NCI-H446 treated with DMSO at 0.1 percent for 48 hours (cell line): ENCODE data around the gene UPK1A.

Experiments used
- DNase-seq: peaks from one replicate; lab custom pipeline; 2025; lab: John Stamatoyannopoulos, UW

The UPK1A gene

DNA sequence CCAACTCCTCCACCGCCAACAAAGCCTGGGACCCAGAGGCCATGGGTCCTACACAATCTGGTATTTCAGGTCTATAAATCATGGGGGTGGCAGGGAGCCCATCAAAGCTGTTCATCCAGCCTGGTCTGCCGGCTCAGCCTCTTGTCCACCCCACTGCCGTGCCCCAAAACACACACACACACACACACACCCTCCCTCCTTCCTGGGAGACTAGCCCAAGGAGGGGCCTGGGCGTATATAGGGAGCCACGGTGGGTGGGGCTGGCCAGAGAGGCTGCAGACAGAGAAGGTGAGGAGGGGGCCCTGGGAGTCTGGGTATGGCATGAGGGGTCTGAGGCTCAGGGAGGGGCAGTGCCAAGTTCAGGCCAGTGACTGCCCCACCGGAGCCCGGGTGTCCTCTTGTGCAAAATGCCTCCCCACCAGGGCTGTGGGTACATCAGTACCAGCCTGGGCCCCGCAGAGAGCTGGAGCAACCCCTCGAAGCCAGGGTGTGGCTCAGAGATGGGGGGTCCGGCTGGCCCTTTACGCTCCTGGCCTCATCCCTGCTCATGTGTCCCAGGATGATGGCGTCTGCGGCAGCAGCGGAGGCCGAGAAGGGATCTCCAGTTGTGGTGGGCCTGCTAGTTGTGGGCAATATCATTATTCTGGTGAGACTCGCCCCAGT is at the start of gene UPK1A:
Gene UPK1A (plus strand): TSS at position 267 of the 663 bp plus-strand sequence. CDS start 296 bp downstream, at position 563.
- no peak for DNase-seq

DNA sequence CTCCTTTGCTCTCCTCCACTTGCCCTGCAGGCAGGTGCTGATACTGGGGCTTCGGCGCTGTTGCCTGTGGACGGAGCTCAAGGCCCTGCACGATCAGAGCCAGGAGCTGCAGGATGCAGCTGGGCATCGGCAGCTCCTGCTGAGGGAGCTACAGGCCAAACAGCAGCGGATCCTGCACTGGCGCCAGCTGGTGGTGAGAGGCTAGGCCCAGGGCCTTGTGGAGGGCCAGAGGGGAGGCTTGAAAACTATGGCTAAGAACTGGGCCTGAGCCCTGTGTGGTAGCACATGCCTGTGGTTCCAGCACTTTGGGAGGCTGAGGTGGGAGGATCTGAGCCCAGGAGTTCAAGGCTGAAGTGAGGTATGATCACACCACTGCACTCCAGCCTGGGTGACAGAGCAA is 47.5 kb upstream of the UPK1A start:
- no peak for DNase-seq

DNA sequence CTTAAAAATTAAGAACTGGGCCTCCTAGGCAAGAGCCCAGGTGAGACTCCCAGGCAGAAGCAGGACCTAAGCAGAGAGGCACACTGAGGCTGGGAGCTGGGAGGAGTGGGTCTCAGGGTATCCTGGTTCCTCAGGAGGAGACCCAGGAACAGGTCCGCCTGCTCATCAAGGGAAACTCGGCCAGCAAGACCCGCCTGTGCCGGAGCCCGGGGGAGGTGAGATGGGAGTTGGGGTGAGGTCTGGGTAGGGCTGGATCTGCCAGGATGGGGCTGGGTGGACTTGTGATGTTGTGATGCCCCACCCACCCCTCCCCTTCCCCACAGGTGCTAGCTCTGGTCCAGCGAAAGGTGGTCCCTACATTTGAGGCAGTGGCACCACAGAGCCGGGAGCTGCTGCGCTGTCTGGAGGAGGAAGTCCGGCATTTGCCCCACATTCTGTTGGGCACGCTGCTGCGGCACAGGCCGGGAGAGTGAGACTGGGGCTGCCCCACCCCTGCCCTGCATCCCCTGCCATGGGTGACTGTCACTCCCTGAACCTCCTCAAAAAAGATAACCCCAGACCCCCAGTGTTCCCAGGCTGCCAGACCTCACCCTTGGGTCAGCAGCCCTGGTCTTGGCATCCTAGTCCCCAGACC is 46.9 kb upstream of the UPK1A start:
- DNase-seq: no peak

DNA sequence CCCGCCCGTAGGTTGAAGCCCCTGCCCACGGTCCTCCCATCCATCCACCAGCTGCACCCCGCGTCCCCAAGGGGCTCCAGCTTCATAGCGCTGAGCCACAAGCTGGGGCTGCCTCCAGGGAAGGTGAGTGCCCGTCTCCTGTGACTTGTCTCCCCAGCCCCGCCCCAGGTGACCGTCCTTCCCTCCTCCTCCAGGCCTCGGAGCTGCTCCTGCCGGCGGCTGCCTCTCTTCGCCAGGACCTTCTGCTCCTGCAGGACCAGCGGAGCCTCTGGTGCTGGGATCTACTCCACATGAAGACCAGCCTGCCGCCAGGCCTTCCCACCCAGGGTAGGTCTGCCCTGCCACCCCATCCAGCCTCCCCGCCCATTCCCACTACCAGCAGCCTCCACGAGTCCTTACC is 46.3 kb upstream of the UPK1A start:
- no peak for DNase-seq

DNA sequence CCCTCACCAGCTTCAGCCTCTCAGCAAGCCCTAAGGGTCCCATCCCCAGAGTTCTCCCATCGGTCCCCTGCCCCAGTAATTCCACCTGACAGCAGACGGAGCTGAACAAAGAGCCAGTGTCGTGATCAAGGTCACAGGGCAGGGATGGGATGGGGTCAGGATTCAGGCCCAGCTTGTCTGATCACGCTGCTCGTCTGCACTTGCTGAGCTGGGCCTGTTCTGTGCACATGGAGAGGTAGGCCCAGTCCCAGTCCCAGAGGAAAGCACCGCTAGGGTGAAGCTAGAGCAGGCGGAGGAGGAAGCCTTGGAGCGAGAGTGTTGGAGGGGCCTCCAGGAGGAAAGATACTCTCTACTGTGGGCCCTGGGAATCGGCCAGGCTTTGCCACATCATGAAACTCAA is 44.6 kb upstream of the UPK1A start:
- no peak for DNase-seq

DNA sequence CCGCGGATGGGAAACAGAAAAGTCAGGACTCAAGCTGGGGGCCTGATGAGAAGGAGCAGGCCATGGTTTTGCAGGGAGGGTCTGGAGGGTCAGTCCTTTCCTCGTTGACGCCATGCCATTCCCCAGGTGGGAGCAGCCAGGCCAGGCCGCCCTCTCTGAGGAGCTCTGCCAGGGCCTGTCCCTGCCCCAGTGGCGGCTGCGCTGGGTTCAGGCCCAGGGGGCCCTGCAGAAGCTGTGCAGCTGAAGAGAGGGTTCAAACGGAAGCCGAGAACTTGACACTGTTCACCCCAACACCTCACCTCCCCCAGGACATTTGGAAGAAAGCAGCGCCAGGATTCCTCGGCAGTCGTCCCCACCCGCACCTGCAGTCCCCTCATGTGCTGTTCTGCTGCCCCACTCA is 43.6 kb upstream of the UPK1A start:
- DNase-seq: no peak

DNA sequence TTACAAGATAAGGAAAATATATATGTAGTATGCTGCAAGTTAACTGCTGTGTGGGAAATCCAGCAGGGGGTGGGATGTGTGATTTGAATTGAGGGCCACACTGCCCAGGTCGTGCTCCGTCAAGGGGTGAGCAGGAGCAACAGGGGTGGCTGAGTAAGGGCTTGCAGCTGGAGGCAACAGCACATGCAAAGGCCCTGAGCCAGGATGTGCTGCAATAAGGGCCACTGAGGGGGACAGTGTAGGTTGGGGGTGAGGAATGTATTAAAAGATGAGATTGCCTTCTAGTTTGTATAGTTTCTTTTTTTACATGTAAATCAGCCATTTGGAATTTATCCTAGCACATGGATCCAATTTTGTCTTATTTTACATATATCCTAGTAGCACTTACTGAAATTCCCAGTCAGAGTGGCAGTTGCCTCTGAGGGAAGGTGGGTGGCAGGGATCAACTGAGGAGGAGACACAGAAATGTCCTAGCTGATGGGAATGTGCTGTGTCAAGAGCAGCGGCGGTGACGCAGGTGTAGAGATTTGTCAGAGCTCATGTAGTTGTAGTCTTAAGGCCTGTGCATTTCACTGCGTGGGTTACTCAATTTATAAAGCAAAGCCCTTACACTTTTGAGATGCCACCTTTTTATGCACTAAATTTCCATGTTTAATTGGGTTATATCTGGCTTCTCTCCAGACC is 42.8 kb upstream of the UPK1A start:
- no peak for DNase-seq

DNA sequence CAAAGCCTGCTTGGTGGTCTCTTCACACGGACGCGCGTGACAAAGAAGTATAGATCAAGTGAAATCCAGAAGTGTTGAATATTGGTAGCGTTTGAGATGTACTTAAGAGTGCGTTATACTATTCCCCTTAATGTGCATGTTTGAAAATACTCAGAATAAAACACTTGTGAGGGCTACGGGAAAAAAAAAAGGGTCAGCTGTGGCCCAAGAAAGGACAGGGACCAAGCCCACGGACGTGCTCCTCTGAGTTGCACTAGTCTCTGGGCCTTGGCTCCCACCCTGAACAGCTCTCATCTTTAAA is 38.1 kb upstream of the UPK1A start:
- DNase-seq: no peak

DNA sequence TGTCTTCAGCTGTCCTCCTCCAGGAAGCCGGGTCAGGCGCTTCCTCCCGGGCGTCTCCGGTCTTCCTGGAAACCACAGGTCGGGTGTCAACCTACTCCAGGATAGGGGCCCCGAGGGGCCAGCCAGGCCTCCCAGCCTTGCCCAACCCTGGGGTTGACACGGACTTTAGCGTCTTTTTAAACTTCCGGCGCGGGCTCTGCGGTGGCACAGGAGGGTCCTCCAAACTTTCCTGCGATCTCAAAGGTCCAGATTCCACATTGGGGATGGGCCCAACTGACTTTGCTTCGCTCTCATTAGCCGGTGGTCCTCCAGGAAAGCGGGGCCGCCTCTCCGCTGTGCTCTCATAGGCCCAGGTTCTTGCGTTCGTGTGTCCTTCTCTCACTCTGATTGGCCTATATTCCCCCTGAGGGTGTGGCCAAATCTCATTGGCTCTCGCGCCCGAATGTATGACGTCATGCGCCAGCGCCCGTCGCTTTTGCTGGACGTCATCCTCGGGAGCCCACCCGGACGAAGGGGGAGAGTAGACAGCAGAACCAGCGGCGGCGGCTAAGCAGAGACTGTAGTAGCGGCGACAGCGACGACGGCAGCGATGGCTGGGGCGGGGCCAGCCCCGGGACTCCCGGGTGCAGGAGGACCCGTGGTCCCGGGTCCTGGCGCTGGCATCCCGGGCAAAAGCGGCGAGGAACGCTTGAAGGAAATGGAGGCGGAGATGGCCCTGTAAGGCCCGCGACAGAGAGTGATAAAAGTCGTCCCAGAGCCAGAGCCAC is 37.6 kb upstream of the UPK1A start, which contains the start of gene RBM42:
Gene RBM42 (plus strand): TSS at position 472 of the 767 bp plus-strand sequence. CDS start 118 bp downstream, at position 590.
- DNase-seq: peak; percentile 98

DNA sequence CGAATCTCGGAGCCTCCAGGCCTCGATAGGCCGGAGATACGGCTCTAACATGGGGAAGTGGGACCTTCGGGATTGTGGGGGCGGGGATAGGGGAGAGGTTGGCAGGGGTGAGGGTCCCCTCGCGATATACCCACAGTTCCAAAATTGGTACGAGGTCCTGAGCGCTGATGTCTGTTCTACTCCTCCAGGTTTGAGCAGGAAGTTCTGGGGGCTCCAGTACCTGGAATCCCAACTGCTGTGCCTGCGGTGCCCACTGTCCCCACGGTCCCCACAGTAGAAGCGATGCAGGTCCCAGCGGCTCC is 37.0 kb upstream of the UPK1A start:
- no peak for DNase-seq

DNA sequence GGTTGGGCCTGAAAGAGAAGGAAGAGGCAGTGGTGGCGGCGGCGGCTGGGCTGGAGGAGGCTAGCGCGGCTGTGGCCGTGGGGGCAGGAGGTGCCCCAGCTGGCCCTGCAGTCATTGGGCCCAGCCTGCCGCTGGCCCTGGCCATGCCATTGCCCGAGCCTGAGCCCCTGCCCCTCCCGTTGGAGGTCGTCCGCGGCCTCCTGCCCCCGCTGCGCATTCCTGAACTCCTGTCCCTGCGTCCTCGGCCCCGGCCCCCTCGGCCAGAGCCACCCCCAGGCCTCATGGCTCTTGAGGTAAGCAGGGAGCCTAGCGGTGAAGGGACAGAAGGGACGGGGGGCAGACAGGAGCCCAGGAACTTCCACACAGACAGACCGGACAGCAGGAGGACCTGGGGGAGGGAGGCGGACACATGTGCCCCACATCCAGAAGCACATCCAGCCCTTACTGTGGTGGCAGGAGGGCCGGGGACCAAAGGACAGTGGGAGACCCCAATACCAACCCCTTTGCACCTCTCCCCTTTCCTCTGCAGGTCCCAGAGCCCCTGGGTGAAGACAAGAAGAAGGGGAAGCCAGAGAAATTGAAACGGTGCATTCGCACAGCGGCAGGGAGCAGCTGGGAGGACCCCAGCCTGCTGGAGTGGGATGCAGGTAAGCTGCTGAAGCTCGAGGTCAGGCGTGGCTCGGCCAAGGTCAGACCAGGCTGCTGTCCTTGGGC is 32.4 kb upstream of the UPK1A start:
- no peak for DNase-seq

DNA sequence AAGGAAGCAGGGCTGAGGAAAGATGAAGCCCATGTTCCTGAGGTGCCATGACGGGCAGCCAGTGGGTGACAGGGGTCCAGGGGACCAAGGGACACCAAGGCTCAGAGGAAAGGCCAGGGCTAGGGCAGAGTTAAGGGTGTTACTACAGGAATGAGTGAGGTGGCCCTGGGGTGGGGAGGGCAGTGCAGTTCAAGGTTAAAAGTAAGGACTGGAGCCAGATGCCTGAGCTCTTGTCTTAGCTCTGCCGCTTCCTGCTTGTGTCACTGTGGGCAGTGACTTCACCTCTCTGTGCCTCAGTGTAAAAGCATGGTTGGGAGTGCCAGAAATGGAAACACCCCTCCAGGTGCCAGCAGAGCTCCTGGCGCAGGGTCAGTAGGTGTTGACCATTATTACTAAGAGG is 29.7 kb upstream of the UPK1A start:
- no peak for DNase-seq

DNA sequence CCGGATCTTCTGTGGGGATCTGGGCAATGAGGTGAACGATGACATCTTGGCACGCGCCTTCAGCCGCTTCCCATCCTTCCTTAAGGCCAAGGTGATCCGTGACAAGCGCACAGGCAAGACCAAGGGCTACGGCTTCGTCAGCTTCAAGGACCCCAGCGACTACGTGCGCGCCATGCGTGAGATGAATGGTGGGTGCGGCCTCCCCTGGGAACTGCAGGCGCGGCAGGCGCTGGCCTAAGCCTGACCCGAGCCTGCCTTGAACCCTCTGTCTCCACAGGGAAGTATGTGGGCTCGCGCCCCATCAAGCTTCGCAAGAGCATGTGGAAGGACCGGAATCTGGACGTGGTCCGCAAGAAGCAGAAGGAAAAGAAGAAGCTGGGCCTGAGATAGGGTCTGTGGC is 29.2 kb upstream of the UPK1A start:
- DNase-seq: no peak

DNA sequence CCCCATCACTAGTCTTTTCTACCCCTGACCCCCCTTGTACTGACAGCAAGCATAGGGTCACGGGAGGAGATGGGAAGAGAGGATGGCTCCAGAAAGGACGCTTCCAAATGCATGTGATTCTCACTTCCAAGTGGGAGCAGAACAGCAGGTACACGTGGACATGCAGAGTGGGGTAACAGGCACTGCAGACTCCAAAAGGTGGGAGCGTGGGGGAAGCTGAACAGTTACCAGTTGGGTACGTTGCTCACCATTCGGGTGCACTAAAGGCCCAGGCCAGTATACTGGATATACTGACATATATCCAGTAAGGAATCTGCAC is 27.0 kb upstream of the UPK1A start:
- DNase-seq: no peak

DNA sequence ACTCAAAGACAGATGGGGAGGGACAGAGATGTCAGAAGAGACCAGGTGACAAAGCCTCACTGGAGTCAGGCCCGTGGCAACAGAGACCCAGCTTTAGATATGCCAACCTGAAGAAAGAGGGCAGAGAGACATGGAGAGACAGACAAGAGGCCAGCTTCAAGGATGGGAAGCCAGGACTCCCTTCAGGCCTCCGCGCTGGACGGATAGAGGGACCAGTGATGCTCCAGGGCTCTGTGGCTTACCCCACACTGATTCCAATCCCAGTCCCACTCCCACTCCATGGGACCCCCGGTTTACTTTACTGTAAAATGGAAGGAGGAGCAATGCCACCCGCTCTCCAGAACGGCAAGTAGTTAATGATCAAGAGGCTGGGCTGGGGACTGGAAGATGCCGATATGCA is 26.5 kb upstream of the UPK1A start:
- no peak for DNase-seq

DNA sequence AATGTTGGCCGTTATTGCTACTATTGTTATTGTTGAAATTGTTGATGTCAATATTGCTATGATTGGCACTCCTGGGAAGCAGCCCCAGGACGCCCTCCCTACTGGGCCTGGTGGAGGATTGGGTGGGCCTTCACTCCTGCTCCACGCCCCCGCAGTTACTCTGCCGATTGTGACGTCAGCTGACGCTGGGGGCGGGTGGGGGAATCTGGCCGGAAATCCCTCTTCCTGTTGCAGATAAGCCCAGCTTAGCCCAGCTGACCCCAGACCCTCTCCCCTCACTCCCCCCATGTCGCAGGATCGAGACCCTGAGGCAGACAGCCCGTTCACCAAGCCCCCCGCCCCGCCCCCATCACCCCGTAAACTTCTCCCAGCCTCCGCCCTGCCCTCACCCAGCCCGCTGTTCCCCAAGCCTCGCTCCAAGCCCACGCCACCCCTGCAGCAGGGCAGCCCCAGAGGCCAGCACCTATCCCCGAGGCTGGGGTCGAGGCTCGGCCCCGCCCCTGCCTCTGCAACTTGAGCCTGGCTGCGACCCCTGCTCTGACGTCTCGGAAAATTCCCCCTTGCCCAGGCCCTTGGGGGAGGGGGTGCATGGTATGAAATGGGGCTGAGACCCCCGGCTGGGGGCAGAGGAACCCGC is 24.7 kb upstream of the UPK1A start, which contains the start of gene ETV2:
Gene ETV2 (plus strand): TSS at position 231 of the 637 bp plus-strand sequence. CDS start 716 bp downstream, outside the sequence.
- no peak for DNase-seq

DNA sequence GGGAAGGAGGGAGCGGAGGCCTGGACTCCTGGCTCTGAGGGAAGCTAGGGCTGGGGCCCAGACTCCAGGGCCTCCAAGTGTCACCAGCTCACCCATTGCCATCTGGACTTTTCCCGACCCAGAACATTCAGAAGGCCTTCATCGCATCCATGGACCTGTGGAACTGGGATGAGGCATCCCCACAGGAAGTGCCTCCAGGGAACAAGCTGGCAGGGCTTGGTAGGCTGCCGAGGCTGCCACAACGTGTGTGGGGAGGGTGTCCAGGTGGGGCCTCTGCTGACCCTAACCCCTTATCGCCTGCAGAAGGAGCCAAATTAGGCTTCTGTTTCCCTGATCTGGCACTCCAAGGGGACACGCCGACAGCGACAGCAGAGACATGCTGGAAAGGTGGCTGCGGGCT is 24.0 kb upstream of the UPK1A start:
- DNase-seq: no peak

DNA sequence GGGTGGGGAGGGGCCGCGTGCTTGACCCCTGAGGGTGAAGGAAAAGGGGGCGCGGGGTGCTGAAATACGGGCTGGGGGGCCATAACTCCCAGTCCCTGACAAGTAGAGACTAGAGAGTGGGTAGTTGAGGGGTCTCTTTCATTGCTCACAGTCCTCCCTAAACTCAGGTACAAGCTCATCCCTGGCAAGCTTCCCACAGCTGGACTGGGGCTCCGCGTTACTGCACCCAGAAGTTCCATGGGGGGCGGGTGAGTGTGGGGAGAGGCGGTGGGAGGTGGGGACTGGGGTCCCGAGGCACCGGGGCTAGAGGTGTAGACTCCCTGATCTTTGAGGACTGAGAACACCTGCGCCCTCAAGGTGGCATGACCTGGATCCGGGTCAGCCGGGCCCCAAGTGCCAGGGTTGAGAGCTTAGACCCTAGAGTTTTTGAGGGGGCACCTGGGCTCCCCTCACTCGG is 23.5 kb upstream of the UPK1A start:
- DNase-seq: no peak

DNA sequence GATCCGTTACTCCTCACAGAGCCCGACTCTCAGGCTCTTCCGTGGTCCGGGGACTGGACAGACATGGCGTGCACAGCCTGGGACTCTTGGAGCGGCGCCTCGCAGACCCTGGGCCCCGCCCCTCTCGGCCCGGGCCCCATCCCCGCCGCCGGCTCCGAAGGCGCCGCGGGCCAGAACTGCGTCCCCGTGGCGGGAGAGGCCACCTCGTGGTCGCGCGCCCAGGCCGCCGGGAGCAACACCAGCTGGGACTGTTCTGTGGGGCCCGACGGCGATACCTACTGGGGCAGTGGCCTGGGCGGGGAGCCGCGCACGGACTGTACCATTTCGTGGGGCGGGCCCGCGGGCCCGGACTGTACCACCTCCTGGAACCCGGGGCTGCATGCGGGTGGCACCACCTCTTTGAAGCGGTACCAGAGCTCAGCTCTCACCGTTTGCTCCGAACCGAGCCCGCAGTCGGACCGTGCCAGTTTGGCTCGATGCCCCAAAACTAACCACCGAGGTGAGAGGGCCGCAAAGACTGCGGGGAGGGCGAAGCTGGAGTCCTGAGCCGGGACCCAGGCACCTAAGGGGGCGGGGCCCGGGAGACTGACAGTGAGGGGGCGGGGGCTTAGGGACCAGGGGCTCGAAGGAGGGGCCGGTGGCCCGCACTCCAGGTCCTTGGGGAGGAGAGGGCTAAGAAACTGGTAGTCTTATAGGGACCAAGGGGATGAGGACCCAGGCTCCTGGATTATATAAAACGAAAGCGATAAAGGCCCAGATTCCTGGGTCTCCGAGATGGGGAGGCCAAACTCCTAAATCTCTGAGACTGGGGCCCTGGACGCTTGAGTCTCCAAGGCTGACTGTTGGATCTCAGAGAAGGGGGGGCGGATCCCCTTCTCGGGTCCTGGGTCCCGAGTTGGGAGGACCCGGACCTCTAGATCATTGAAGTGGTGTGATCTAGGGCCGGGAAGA is 22.8 kb upstream of the UPK1A start:
- peak; percentile 77 for DNase-seq

DNA sequence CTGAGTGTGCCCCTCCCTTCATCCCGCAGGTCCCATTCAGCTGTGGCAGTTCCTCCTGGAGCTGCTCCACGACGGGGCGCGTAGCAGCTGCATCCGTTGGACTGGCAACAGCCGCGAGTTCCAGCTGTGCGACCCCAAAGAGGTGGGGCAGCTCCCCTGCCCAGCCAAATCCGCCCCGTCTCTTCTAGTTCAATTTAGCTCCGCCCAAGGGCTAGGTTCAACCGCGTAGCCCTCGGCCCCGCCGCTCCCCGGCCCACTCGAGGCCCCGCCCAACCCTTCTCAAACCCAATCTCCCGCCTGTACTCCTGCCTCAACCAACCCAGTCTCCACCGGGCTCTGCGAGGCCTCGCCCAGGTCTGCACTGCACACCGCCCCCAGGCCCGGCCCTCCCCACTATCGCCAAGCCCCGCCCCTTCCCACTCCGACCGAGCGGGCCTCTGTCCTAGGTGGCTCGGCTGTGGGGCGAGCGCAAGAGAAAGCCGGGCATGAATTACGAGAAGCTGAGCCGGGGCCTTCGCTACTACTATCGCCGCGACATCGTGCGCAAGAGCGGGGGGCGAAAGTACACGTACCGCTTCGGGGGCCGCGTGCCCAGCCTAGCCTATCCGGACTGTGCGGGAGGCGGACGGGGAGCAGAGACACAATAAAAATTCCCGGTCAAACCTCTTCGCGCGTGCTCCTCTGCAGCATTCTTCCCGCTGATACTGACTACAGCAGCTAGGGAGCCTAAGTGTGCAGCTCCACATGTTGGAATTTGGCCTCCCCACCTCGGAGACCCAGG is 21.9 kb upstream of the UPK1A start:
- peak; percentile 59 for DNase-seq
